Astrocyte (in vitro differentiated cells and primary cell): ENCODE data around the gene GLS.

ENCODE experiments used
- EZH2 ChIP-seq: IDR thresholded peaks from 2 replicates; pipeline ENCODE4 v1.6.1; 2012; ENCODE audit warnings: mild to moderate bottlenecking, low read length, inconsistent platforms; ENCODE audit not compliant: insufficient read depth
- TF ChIP-seq, protein P1 (sequence below): IDR thresholded peaks from 2 replicates; pipeline ENCODE4 v1.5.1; 2011; ENCODE audit warnings: low read depth, mild to moderate bottlenecking, inconsistent platforms, low read length, moderate library complexity; ENCODE audit not compliant: insufficient read depth

DNA sequence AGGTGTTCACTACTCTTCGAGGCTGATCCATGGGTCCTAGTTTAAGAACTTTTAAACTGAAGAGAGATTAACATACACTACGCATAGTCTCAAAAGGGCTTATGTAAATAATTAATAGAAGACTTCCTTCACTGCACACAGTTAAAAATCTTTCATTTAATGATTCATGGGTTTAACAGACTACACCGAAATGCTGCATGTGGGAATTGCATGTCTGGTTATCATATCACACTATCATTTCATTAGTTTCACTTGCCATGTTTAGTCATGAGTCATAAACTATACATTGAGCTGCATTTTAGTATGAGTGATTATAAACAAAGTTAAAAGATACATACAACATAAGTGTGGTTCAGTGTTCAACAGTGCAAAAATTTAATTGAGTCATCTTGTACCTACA is 31.2 kb downstream of the GLS start:
- TF ChIP-seq, protein P1, sequence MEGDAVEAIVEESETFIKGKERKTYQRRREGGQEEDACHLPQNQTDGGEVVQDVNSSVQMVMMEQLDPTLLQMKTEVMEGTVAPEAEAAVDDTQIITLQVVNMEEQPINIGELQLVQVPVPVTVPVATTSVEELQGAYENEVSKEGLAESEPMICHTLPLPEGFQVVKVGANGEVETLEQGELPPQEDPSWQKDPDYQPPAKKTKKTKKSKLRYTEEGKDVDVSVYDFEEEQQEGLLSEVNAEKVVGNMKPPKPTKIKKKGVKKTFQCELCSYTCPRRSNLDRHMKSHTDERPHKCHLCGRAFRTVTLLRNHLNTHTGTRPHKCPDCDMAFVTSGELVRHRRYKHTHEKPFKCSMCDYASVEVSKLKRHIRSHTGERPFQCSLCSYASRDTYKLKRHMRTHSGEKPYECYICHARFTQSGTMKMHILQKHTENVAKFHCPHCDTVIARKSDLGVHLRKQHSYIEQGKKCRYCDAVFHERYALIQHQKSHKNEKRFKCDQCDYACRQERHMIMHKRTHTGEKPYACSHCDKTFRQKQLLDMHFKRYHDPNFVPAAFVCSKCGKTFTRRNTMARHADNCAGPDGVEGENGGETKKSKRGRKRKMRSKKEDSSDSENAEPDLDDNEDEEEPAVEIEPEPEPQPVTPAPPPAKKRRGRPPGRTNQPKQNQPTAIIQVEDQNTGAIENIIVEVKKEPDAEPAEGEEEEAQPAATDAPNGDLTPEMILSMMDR = no peak
- no peak for TF ChIP-seq EZH2
